Liver (tissue), 9 donors: Measurements from ENCODE around the gene SGTB. TPM values are rescaled to one million over a fixed set of nuclear protein-coding genes. Genes with fewer than 3 reads are reported as not detected.

Experiments
- DNase-seq: peaks from one replicate; pipeline ENCODE4 v3.0.0-alpha.2; 2017; ENCODE audit warnings: low spot score
- H3K27ac ChIP-seq, 2 donors: one replicate each; pipeline ENCODE4 v1.7.0; 2013; ENCODE audit warnings: inconsistent platforms in 2 of 2, low read length in 2 of 2, control low read depth in 1 of 2, low read depth in 1 of 2, mild to moderate bottlenecking in 1 of 2
- H3K27me3 ChIP-seq, 4 donors: one replicate each; pipeline versions ENCODE4 v1.6.1 to v1.7.0; 2013; ENCODE audit warnings: low read length in 3 of 4, inconsistent platforms in 1 of 4, mild to moderate bottlenecking in 1 of 4, moderate library complexity in 1 of 4; ENCODE audit not compliant: control insufficient read depth in 4 of 4, insufficient read depth in 4 of 4
- H3K36me3 ChIP-seq, 4 donors: one replicate each; pipeline versions ENCODE4 v1.6.1 to v1.7.0; 2013; ENCODE audit warnings: low read length in 3 of 4, mild to moderate bottlenecking in 3 of 4, low read depth in 1 of 4, moderate library complexity in 1 of 4; ENCODE audit not compliant: control insufficient read depth in 4 of 4, insufficient read depth in 3 of 4
- H3K4me1 ChIP-seq, 4 donors: one replicate each; pipeline versions ENCODE4 v1.6.1 to v1.7.0; 2013; ENCODE audit warnings: low read length in 3 of 4, mild to moderate bottlenecking in 3 of 4, moderate library complexity in 1 of 4; ENCODE audit not compliant: control insufficient read depth in 4 of 4, insufficient read depth in 4 of 4
- H3K4me3 ChIP-seq, 3 donors: one replicate each; pipeline versions ENCODE4 v1.6.1 to v1.7.0; 2013; ENCODE audit warnings: low read length in 3 of 3, control low read depth in 1 of 3, low read depth in 1 of 3, mild to moderate bottlenecking in 1 of 3
- H3K9ac ChIP-seq, 2 donors: one replicate each; pipeline ENCODE4 v1.7.0; 2013; ENCODE audit warnings: low read length in 2 of 2, mild to moderate bottlenecking in 2 of 2, moderate library complexity in 2 of 2, control low read depth in 1 of 2, low read depth in 1 of 2
- H3K9me3 ChIP-seq, 4 donors: one replicate each; pipeline versions ENCODE4 v1.6.1 to v1.7.0; 2013; ENCODE audit warnings: low read length in 3 of 4; ENCODE audit not compliant: control insufficient read depth in 4 of 4
- FOXA2 ChIP-seq: IDR thresholded peaks from 2 replicates; pipeline ENCODE4 v1.6.1; 2016; ENCODE audit warnings: antibody characterized with exemption
- HNF4A ChIP-seq, 2 donors: conservative IDR thresholded peaks; 2 replicates each; pipeline ENCODE4 v1.6.1; 2016; ENCODE audit warnings: antibody characterized with exemption in 2 of 2, mild to moderate bottlenecking in 2 of 2
- RAD21 ChIP-seq, 2 donors: IDR thresholded peaks; 2 replicates each; pipeline ENCODE4 v1.6.1; 2016; ENCODE audit warnings: antibody characterized with exemption in 2 of 2, mild to moderate bottlenecking in 2 of 2
- TAF1 ChIP-seq: conservative IDR thresholded peaks from 2 replicates; pipeline ENCODE4 v1.6.1; 2016; ENCODE audit warnings: antibody characterized with exemption, mild to moderate bottlenecking
- YY1 ChIP-seq: IDR thresholded peaks from 2 replicates; pipeline ENCODE4 v1.6.1; 2016; ENCODE audit warnings: antibody characterized with exemption, mild to moderate bottlenecking
- WGBS: extraction: QIAGEN DNeasy Blood & Tissue Kit; methylation state at CpG from one replicate; pipeline ENCODE4 v1.1.7; 2013; 5-methylcytosine and 5-hydroxymethylcytosine counted together
- polyA plus RNA-seq, 2 donors: library from polyadenylated mRNA; stranded (reverse) in 1 of 2; unstranded in 1 of 2; fragments of 200-250 nt in 1 of 2; fragments of >200 nt in 1 of 2; fragmentation: Nextera tagmentation in 1 of 2; extraction: Ambion mirVana in 1 of 2; gene quantifications; one replicate each; pipeline versions ENCODE4 v1.2.1 to v1.2.3, GENCODE V29; 2013 to 2015
- total RNA-seq, 2 donors: library from RNA; depleted of rRNA; stranded (reverse); fragments of >200 nt; gene quantifications; one replicate each; pipeline ENCODE4 v1.2.3, GENCODE V29; 2014
- TF ChIP-seq, protein P1 (sequence below): IDR thresholded peaks from 2 replicates; pipeline ENCODE4 v1.6.1; 2016; ENCODE audit warnings: antibody characterized with exemption, mild to moderate bottlenecking
- TF ChIP-seq, protein P2 (sequence below): fragments of 150-350 bp; IDR thresholded peaks from 2 replicates; pipeline ENCODE4 v1.5.1; 2017; ENCODE audit warnings: improper control_type of control experiment, low read depth, low read length; ENCODE audit not compliant: missing input control
- TF ChIP-seq, protein P3 (sequence below): IDR thresholded peaks from 2 replicates; pipeline ENCODE4 v1.6.1; 2016; ENCODE audit warnings: antibody characterized with exemption
- donor health status: healthy.
- donor health status: healthy.
- donor health status: healthy.
- donor health status: healthy.
- donor health status: healthy.

Gene SGTB
- total and polyA plus RNA-seq, 4 donors = 0.79 to 3.2 (median 1.9) TPM

DNA sequence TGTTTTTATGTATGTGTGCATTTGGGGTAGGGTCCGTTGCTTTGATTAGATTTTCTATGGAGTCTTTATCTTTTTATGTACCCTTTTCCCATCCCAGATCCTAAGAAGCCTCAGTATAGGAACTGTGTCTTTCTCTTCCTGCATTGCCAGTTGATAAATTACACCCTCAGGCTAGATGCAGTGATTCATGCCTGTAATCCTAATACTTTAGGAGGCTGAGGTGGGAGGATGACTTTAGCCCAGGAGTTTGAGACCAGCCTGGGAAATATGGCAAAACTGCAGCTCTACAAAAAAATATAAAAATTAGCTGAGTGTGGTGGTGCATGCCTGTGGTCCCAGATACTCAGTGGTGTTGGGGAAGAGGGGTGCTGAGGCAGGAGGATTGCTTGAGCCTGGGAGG, 40.3 kb upstream of the SGTB start (continued):
- TF ChIP-seq, protein P1, sequence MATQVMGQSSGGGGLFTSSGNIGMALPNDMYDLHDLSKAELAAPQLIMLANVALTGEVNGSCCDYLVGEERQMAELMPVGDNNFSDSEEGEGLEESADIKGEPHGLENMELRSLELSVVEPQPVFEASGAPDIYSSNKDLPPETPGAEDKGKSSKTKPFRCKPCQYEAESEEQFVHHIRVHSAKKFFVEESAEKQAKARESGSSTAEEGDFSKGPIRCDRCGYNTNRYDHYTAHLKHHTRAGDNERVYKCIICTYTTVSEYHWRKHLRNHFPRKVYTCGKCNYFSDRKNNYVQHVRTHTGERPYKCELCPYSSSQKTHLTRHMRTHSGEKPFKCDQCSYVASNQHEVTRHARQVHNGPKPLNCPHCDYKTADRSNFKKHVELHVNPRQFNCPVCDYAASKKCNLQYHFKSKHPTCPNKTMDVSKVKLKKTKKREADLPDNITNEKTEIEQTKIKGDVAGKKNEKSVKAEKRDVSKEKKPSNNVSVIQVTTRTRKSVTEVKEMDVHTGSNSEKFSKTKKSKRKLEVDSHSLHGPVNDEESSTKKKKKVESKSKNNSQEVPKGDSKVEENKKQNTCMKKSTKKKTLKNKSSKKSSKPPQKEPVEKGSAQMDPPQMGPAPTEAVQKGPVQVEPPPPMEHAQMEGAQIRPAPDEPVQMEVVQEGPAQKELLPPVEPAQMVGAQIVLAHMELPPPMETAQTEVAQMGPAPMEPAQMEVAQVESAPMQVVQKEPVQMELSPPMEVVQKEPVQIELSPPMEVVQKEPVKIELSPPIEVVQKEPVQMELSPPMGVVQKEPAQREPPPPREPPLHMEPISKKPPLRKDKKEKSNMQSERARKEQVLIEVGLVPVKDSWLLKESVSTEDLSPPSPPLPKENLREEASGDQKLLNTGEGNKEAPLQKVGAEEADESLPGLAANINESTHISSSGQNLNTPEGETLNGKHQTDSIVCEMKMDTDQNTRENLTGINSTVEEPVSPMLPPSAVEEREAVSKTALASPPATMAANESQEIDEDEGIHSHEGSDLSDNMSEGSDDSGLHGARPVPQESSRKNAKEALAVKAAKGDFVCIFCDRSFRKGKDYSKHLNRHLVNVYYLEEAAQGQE = no peak

DNA sequence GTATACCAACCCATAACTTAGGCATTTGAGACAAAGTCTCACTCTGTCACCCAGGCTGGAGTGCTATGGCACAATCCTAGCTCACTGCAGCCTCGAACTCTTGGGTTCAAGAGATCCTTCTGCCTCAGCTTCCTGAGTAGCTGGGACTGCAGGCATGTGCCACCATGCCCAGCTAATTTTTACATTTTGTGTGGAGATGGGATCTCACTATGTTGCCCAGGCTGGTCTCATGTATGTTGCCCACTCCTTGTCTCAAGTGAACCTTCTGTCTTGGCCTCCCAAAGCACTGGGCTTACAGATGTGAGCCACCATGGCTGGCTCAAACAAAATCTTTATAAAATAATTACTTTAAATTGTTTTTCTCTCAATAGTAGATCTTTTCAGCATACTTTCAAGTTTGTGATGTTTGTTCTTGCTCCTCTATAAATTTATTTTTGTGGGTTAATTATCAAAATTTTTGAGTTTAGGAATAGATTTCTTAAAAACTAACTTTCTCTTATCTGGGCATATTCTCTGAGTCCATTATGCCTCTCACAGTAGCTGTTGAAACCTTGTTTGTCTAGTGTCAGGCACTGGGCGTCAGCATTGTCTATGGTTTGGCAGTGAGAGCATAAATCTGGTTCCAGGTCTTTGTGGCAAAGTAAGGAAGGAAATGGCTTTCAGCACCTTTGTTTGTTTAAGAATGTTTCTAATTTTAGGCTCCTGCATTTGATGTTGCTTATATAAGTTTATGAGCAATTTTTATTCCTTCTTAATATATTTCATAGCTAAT, 38.8 kb upstream of the SGTB start:
- H3K9me3 ChIP-seq = no peaks in the 10 kb centered on the region
- H3K9ac ChIP-seq = no peak overlapping the region
- no peak for DNase-seq
- H3K4me3 ChIP-seq = no peak overlapping the region
- WGBS = 57% methylated on average over 2 of the region's 2 CpGs
- peaks cover 0 to 3% (median under 1%) of the 10 kb centered on the region in 4 donors for H3K4me1 ChIP-seq
- no peaks in the 10 kb centered on the region for H3K36me3 ChIP-seq
- no peaks in the 10 kb centered on the region for H3K27me3 ChIP-seq
- TF ChIP-seq, protein P2, sequence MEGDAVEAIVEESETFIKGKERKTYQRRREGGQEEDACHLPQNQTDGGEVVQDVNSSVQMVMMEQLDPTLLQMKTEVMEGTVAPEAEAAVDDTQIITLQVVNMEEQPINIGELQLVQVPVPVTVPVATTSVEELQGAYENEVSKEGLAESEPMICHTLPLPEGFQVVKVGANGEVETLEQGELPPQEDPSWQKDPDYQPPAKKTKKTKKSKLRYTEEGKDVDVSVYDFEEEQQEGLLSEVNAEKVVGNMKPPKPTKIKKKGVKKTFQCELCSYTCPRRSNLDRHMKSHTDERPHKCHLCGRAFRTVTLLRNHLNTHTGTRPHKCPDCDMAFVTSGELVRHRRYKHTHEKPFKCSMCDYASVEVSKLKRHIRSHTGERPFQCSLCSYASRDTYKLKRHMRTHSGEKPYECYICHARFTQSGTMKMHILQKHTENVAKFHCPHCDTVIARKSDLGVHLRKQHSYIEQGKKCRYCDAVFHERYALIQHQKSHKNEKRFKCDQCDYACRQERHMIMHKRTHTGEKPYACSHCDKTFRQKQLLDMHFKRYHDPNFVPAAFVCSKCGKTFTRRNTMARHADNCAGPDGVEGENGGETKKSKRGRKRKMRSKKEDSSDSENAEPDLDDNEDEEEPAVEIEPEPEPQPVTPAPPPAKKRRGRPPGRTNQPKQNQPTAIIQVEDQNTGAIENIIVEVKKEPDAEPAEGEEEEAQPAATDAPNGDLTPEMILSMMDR = peak; percentile 29
- TF ChIP-seq, protein P1 = no peak
- TF ChIP-seq RAD21 (IDR thresholded peaks at IDR 0.05) (peak; percentile 83 to 85), TAF1 (no peak), HNF4A (conservative IDR thresholded peaks at IDR 0.05) (peak in 1 of 2 donors; percentile 6), FOXA2 (peak; percentile 20), YY1 (peak; percentile 17)
- TF ChIP-seq, protein P3, sequence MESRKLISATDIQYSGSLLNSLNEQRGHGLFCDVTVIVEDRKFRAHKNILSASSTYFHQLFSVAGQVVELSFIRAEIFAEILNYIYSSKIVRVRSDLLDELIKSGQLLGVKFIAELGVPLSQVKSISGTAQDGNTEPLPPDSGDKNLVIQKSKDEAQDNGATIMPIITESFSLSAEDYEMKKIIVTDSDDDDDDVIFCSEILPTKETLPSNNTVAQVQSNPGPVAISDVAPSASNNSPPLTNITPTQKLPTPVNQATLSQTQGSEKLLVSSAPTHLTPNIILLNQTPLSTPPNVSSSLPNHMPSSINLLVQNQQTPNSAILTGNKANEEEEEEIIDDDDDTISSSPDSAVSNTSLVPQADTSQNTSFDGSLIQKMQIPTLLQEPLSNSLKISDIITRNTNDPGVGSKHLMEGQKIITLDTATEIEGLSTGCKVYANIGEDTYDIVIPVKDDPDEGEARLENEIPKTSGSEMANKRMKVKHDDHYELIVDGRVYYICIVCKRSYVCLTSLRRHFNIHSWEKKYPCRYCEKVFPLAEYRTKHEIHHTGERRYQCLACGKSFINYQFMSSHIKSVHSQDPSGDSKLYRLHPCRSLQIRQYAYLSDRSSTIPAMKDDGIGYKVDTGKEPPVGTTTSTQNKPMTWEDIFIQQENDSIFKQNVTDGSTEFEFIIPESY = no peak
- no peak overlapping the region for H3K27ac ChIP-seq
